ENCODE data around the gene ZMYND15.

- TF ChIP-seq GATA2 (IDR thresholded peaks at IDR 0.05; ENCODE audit: insufficient read depth, insufficient read length, low read depth, low read length), result no peak
- no peak for TF ChIP-seq POLR2A (IDR thresholded peaks at IDR 0.05; ENCODE audit: low read depth, low read length)
- TF ChIP-seq MYC (IDR thresholded peaks at IDR 0.05; ENCODE audit: low read depth, low read length), result no peak
- no peak for TF ChIP-seq CTCF (IDR thresholded peaks at IDR 0.05; ENCODE audit: extremely low read depth in 1 of 2, insufficient read depth in 1 of 2, low read depth in 1 of 2, low read length in 2 of 2)
- no peak for TF ChIP-seq MAX (IDR thresholded peaks at IDR 0.05; ENCODE audit: insufficient read depth, insufficient read length)
- no peak for TF ChIP-seq EZH2 (IDR thresholded peaks at IDR 0.05; ENCODE audit: borderline replicate concordance, low read depth, low read length, severe bottlenecking)
- TF ChIP-seq POLR2AphosphoS5 (IDR thresholded peaks at IDR 0.05; ENCODE audit: insufficient read depth, low read depth, low read length), result no peak
- no peak for TF ChIP-seq JUN (IDR thresholded peaks at IDR 0.05; ENCODE audit: borderline replicate concordance, insufficient read depth, insufficient read length, low read depth)
Observed at GRCh38 chr17:4719146-4719545, 20.5 kb upstream of the ZMYND15 start.
